ENCODE results near the gene CTRB2. TPM values are rescaled to one million over a fixed set of nuclear protein-coding genes. Genes with fewer than 3 reads are reported as not detected.

The CTRB2 gene
- total RNA-seq, result under 1 TPM in 1 of 2 donors, not detected in 1; 0.33 TPM
- under 1 TPM in 1 of 2 donors, not detected in 1; 0.09 TPM for polyA plus RNA-seq

DNA sequence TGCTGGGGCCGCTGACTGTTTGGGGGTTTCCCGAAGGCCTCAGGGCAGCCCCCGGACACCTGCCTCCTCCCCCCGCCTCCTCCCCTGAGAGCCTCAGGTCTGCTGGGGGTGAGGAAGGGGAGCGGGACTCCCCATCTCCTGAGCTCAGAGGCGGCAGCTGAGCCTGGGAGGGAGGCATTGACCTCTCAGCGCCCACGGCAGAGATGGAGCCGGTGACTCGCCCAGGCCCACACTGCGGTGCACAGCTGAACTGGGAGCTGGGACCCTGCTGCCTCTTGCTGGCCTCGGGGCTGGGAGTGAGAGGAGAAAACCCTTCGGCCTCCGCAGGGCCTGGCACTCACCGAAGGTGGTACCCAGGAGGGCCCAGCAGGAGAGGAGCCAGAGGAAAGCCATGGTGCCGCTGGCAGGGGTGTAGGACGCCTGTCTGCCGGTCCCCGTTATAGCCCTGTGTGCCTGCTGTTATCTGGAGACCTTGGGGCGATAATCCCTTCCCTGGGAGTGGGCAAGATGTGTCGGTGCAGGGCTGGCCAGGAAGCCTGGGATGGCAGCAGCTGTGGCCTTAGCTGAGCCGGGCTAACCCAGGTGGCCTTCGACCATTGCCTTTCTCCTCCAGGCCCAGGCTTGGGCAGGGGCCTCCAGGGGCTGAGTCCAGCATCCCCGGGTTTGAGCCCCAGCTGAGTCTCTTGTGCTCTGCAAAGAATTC, at the start of gene CTRB2:
Gene CTRB2, minus strand, starts transcription at position 413 of the 703 bp plus-strand sequence. Its CDS starts 20 bp downstream, at position 393.
- H3K27ac ChIP-seq (ENCODE audit: low read depth in 1 of 2, low read length in 2 of 2), result no peak within 1 kb of the TSS
- DNase-seq (ENCODE audit: low spot score), result no peak
- 91% methylated on average over 24 of the region's 24 CpGs for WGBS
- no peak within 1 kb of the TSS for H3K4me3 ChIP-seq (ENCODE audit: low read depth in 1 of 3, low read length in 3 of 3)
- H3K4me1 ChIP-seq (ENCODE audit: control insufficient read depth in 4 of 4, insufficient read depth in 4 of 4, low read length in 3 of 4), result no peaks in the 10 kb centered on the region
- H3K27me3 ChIP-seq (ENCODE audit: control insufficient read depth in 4 of 4, insufficient read depth in 4 of 4, low read length in 3 of 4), result no peaks in the 10 kb centered on the region
- H3K9me3 ChIP-seq (ENCODE audit: control insufficient read depth in 4 of 4, low read length in 3 of 4), result no peaks in the 10 kb centered on the region
- no peaks in the 10 kb centered on the region for H3K36me3 ChIP-seq (ENCODE audit: control insufficient read depth in 4 of 4, insufficient read depth in 3 of 4, low read depth in 1 of 4, low read length in 3 of 4)
- H3K9ac ChIP-seq (ENCODE audit: low read depth in 1 of 2, low read length in 2 of 2), result no peak within 1 kb of the TSS
- no peak for TF ChIP-seq HNF4A (conservative IDR thresholded peaks at IDR 0.05)

DNA sequence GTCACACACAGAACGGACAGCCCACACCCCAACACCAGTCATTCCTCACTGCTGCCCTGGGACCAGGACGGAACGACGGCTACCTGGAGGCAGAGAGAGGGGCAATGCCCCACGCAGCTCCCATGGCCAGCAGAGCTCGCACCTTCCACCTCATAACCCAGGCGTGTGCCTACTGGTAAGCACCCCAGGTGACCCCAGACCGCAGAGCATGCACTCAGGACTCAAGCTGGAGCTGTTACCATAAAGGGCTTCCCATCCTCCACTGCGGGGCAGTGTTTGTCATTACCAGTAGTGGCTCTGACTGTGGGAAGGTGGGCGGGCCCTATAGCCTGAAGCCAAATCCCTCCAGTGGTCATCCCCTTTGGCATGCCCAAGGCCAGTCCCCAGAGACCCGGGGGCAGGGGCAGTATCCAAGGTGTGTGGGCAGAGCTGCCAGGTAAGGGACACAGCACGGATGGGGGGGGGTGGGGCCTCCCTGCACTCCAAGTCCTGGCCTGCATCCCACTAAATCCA, 49.2 kb upstream of the CTRB2 start:
- 75% methylated on average over 12 of the region's 12 CpGs for WGBS
- peak overlapping the region; percentile 38 to 47 for H3K27ac ChIP-seq (ENCODE audit: low read depth in 1 of 2, low read length in 2 of 2)
- H3K4me3 ChIP-seq (ENCODE audit: low read depth in 1 of 3, low read length in 3 of 3), result no peak overlapping the region
- TF ChIP-seq, protein P1, sequence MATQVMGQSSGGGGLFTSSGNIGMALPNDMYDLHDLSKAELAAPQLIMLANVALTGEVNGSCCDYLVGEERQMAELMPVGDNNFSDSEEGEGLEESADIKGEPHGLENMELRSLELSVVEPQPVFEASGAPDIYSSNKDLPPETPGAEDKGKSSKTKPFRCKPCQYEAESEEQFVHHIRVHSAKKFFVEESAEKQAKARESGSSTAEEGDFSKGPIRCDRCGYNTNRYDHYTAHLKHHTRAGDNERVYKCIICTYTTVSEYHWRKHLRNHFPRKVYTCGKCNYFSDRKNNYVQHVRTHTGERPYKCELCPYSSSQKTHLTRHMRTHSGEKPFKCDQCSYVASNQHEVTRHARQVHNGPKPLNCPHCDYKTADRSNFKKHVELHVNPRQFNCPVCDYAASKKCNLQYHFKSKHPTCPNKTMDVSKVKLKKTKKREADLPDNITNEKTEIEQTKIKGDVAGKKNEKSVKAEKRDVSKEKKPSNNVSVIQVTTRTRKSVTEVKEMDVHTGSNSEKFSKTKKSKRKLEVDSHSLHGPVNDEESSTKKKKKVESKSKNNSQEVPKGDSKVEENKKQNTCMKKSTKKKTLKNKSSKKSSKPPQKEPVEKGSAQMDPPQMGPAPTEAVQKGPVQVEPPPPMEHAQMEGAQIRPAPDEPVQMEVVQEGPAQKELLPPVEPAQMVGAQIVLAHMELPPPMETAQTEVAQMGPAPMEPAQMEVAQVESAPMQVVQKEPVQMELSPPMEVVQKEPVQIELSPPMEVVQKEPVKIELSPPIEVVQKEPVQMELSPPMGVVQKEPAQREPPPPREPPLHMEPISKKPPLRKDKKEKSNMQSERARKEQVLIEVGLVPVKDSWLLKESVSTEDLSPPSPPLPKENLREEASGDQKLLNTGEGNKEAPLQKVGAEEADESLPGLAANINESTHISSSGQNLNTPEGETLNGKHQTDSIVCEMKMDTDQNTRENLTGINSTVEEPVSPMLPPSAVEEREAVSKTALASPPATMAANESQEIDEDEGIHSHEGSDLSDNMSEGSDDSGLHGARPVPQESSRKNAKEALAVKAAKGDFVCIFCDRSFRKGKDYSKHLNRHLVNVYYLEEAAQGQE (IDR thresholded peaks at IDR 0.05), result no peak
- TF ChIP-seq RAD21 (IDR thresholded peaks at IDR 0.05) (no peak), GABPA (IDR thresholded peaks at IDR 0.05 in 1 of 2, conservative IDR thresholded peaks at IDR 0.05 in 1 of 2) (no peak), FOXA2 (IDR thresholded peaks at IDR 0.05) (no peak), NR2F2 (IDR thresholded peaks at IDR 0.05) (no peak), HNF4A (conservative IDR thresholded peaks at IDR 0.05) (no peak), TAF1 (conservative IDR thresholded peaks at IDR 0.05) (no peak), YY1 (IDR thresholded peaks at IDR 0.05) (no peak), RXRA (IDR thresholded peaks at IDR 0.05) (no peak), EGR1 (IDR thresholded peaks at IDR 0.05; ENCODE audit: low read depth in 2 of 2) (no peak), JUND (IDR thresholded peaks at IDR 0.05) (no peak), HNF4G (IDR thresholded peaks at IDR 0.05) (no peak), SP1 (IDR thresholded peaks at IDR 0.05) (no peak), FOXA1 (IDR thresholded peaks at IDR 0.05) (no peak)
- TF ChIP-seq, protein P2, sequence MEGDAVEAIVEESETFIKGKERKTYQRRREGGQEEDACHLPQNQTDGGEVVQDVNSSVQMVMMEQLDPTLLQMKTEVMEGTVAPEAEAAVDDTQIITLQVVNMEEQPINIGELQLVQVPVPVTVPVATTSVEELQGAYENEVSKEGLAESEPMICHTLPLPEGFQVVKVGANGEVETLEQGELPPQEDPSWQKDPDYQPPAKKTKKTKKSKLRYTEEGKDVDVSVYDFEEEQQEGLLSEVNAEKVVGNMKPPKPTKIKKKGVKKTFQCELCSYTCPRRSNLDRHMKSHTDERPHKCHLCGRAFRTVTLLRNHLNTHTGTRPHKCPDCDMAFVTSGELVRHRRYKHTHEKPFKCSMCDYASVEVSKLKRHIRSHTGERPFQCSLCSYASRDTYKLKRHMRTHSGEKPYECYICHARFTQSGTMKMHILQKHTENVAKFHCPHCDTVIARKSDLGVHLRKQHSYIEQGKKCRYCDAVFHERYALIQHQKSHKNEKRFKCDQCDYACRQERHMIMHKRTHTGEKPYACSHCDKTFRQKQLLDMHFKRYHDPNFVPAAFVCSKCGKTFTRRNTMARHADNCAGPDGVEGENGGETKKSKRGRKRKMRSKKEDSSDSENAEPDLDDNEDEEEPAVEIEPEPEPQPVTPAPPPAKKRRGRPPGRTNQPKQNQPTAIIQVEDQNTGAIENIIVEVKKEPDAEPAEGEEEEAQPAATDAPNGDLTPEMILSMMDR (IDR thresholded peaks at IDR 0.05; ENCODE audit: low read depth, low read length, missing input control), result no peak
- TF ChIP-seq, protein P3, sequence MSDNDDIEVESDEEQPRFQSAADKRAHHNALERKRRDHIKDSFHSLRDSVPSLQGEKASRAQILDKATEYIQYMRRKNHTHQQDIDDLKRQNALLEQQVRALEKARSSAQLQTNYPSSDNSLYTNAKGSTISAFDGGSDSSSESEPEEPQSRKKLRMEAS (IDR thresholded peaks at IDR 0.05), result no peak
- DNase-seq (ENCODE audit: low spot score), result no peak
- no peaks in the 10 kb centered on the region for H3K9me3 ChIP-seq (ENCODE audit: control insufficient read depth in 4 of 4, low read length in 3 of 4)
- H3K27me3 ChIP-seq (ENCODE audit: control insufficient read depth in 4 of 4, insufficient read depth in 4 of 4, low read length in 3 of 4), result no peaks in the 10 kb centered on the region
- peaks cover 15 to 52% (median 26%) of the 10 kb centered on the region in 4 donors for H3K4me1 ChIP-seq (ENCODE audit: control insufficient read depth in 4 of 4, insufficient read depth in 4 of 4, low read length in 3 of 4)
- no peaks in the 10 kb centered on the region for H3K36me3 ChIP-seq (ENCODE audit: control insufficient read depth in 4 of 4, insufficient read depth in 3 of 4, low read depth in 1 of 4, low read length in 3 of 4)
- H3K9ac ChIP-seq (ENCODE audit: low read depth in 1 of 2, low read length in 2 of 2), result no peak overlapping the region

Data from liver (tissue), 9 donors.